ENCODE measurements around the gene POU2F1.

- TF ChIP-seq, protein P1, sequence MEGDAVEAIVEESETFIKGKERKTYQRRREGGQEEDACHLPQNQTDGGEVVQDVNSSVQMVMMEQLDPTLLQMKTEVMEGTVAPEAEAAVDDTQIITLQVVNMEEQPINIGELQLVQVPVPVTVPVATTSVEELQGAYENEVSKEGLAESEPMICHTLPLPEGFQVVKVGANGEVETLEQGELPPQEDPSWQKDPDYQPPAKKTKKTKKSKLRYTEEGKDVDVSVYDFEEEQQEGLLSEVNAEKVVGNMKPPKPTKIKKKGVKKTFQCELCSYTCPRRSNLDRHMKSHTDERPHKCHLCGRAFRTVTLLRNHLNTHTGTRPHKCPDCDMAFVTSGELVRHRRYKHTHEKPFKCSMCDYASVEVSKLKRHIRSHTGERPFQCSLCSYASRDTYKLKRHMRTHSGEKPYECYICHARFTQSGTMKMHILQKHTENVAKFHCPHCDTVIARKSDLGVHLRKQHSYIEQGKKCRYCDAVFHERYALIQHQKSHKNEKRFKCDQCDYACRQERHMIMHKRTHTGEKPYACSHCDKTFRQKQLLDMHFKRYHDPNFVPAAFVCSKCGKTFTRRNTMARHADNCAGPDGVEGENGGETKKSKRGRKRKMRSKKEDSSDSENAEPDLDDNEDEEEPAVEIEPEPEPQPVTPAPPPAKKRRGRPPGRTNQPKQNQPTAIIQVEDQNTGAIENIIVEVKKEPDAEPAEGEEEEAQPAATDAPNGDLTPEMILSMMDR (IDR thresholded peaks at IDR 0.05) = no peak
- no peak for TF ChIP-seq POLR2A (IDR thresholded peaks at IDR 0.05)
These were observed 192.2 kb downstream of the POU2F1 start for GRCh38 chr1:167412920-167413319.
